Neural progenitor cell (in vitro differentiated cells): Measurements from ENCODE around the gene WDR89.

Experiments
- EZH2 ChIP-seq: fragments of 200-600 bp; sonication (generic); IDR thresholded peaks from 2 replicates; pipeline ENCODE4 v1.6.1; 2017; ENCODE audit warnings: antibody characterized with exemption, mild to moderate bottlenecking, moderate library complexity
- EZH2phosphoT487 ChIP-seq: fragments of 200-600 bp; sonication (generic); IDR thresholded peaks from 2 replicates; pipeline ENCODE4 v1.6.1; 2017; ENCODE audit warnings: antibody characterized with exemption
- TF ChIP-seq, protein P1 (sequence below): fragments of 200-600 bp; sonication (generic); IDR thresholded peaks from 2 replicates; pipeline ENCODE4 v1.5.1; 2017; ENCODE audit warnings: antibody characterized with exemption, mild to moderate bottlenecking

DNA sequence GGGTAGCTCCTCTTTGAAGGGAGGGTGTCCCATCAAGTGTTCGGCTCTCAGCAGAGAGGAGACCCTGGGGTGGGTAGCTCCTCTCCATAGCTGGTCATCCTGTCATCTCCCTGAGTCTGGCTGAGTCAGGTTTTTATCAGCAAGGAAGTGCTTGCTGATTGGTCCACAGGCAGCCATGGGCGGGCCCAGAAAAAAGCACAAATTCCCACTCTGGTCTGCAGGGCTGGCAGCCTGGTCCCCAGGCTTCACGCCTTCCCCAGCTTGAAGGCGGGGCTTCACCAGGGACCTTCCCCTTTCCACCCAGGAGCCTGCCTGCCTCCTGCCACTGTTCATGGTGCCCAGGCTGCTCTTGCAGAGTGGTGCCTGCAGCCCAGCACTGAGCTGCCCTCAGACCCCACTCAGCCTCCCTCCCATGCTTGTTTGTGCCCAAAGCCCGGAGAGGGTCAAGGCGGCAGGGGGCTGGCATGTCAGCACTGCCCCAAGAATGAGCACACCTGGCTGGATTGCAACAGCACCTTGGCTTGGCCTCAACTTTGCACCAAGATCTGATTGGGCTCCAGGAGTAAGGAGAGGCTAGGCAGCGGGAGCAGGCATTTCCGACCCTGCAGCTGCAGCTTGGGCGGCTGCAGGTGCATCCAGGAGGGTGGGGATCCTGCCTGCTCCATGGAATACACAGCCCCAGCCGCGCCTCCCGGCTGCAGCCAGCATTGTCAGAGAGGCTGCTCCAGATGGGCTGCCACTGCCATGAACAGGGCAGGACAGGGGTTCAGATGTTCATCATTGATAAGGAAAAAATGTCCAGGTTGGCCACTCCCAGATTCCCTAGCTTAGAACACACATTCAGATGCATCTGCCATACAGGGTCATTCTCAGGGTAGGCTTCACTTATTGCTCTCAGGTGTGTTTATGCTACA lies 22.0 kb upstream of the WDR89 start:
- TF ChIP-seq EZH2, result no peak
- TF ChIP-seq, protein P1, sequence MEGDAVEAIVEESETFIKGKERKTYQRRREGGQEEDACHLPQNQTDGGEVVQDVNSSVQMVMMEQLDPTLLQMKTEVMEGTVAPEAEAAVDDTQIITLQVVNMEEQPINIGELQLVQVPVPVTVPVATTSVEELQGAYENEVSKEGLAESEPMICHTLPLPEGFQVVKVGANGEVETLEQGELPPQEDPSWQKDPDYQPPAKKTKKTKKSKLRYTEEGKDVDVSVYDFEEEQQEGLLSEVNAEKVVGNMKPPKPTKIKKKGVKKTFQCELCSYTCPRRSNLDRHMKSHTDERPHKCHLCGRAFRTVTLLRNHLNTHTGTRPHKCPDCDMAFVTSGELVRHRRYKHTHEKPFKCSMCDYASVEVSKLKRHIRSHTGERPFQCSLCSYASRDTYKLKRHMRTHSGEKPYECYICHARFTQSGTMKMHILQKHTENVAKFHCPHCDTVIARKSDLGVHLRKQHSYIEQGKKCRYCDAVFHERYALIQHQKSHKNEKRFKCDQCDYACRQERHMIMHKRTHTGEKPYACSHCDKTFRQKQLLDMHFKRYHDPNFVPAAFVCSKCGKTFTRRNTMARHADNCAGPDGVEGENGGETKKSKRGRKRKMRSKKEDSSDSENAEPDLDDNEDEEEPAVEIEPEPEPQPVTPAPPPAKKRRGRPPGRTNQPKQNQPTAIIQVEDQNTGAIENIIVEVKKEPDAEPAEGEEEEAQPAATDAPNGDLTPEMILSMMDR, result no peak
- TF ChIP-seq EZH2phosphoT487, result no peak
